Measurements from ENCODE around the gene MAP3K10.
"Not testable (repeated sequence)": the region's sequence is repeated elsewhere in the genome, so short reads cannot be mapped to it uniquely, and the experiment has no call there.

Gene MAP3K10

DNA sequence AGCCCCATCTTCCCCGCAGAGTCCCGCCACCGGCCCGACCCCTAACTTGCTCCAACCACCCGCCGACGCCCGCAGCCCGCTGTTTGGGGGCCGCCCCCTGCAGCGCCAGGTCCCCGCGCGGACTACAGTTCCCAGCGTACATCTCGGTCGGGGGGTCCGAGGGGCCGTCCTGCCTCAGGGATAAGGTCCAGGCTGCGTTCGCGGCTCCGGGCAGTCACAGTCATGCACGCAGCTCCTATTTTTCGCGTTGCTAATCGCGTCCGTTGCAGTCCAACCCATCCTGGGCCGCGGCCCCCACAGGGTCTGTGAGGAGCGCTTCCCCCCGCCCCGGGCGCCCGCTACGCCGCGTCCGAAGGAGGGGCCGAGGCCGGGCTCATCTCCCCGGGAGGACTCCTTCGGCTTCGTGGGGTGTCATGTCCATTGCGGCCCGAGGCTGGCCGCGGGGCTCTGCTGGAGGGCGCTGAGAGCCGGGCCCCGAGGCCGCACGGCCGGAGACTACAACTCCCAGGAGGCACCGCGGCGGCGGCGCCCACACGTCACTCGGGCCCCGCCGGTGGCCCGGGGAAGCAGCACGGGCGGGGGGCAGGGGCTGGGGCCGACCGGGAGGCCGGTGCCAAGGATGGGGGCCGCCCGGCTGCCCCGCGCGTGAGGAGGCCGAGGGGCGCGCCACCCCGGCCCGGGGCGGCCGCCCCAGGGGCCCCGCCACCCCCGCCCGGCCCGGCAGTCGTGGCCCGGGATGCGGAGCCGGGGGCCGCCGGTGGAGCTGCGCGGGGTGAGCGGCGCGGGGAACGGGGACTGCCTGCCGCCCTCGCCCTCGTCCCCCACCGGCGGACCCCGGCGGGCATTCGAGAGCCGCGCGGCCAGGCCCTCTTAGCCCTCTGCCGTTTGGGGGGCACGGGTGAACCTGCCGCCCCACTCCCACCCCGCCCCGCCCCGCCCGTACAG lies at the start of gene MAP3K10:
TSS of gene MAP3K10 (plus strand) at position 536 of the 945 bp plus-strand sequence. CDS start 606 bp downstream, outside the sequence.
- DNase-seq (ENCODE audit: low read depth in 2 of 3, low spot score in 2 of 3): peak; percentile 59 to 65 (median 60)

- DNase-seq (ENCODE audit: low read depth in 2 of 3, low spot score in 2 of 3): no peak
Observed at GRCh38 chr19:40141551-40141950, 49.7 kb upstream of the MAP3K10 start.

- no peak for DNase-seq (ENCODE audit: low read depth in 2 of 3, low spot score in 2 of 3)
Observed at GRCh38 chr19:40143612-40144011, 47.6 kb upstream of the MAP3K10 start.

- no peak for DNase-seq (ENCODE audit: low read depth in 2 of 3, low spot score in 2 of 3)
Observed at GRCh38 chr19:40144151-40144550, 47.1 kb upstream of the MAP3K10 start.

DNA sequence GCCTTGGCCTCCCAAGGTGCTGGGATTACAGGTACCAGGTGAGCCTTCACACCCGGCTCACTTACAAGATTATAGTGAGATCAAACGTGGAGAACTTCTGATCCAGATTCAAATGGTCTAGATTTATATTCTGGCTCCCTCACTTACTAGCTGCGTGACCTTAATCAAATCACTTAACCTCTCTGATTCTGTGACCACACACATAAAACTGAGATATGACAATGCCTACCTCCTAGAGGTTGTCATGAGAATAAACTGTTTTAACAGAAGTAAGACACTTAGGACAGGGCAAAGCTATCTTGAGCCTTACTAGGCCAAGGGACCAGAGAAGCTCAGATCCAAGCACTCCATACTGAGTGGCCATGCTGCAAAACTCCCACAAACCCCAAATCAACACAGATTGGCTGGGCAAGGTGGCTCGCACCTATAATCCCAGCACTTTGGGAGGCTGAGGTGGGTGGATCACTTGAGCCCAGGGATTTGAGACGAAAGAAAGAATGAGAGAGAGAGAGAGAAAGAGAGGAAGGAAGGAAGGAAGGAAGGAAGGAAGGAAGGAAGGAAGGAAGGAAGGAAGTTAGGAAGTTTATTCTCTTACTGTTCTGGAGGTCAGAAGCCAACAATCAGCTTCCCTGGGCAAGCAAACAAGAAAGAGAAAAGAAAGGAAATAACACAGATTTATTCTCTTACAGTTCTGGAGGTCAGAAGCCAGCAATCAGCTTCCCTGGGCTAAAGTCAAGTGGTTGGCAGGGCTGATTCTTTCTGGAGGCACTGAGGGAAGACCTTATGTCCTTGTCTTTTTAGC lies 46.1 kb upstream of the MAP3K10 start:
- DNase-seq (ENCODE audit: low read depth in 2 of 3, low spot score in 2 of 3): no peak

GRCh38 chr19:40145749-40146029 lies 45.5 kb upstream of the MAP3K10 start:
- DNase-seq (ENCODE audit: low read depth in 2 of 3, low spot score in 2 of 3): not testable (repeated sequence)

DNA sequence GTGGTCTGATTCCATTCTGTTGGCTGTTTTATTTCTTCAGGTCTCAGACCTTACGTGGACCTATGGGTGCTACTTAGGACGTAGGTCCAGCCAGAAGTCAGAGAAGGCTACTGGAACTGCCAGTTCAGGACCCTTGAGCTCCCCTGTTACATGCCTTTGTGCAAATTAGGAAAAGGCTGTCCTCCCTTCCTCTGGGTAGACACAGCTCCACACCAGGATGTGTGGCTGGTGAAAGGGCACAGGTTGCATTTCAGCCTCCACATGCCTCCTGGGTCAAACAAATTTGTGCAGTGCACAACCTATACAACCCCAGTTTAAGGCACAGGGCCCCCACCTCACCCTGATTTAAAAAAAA lies 43.9 kb upstream of the MAP3K10 start:
- no peak for DNase-seq (ENCODE audit: low read depth in 2 of 3, low spot score in 2 of 3)

GRCh38 chr19:40147693-40148347 lies 43.4 kb upstream of the MAP3K10 start:
- DNase-seq (ENCODE audit: low read depth in 2 of 3, low spot score in 2 of 3): no peak

- no peak for DNase-seq (ENCODE audit: low read depth in 2 of 3, low spot score in 2 of 3)
Observed at GRCh38 chr19:40149501-40149900, 41.7 kb upstream of the MAP3K10 start.

GRCh38 chr19:40150170-40150569 lies 41.1 kb upstream of the MAP3K10 start:
- DNase-seq (ENCODE audit: low read depth in 2 of 3, low spot score in 2 of 3): no peak

GRCh38 chr19:40154121-40154680 lies 37.0 kb upstream of the MAP3K10 start:
- DNase-seq (ENCODE audit: low read depth in 2 of 3, low spot score in 2 of 3): no peak

DNA sequence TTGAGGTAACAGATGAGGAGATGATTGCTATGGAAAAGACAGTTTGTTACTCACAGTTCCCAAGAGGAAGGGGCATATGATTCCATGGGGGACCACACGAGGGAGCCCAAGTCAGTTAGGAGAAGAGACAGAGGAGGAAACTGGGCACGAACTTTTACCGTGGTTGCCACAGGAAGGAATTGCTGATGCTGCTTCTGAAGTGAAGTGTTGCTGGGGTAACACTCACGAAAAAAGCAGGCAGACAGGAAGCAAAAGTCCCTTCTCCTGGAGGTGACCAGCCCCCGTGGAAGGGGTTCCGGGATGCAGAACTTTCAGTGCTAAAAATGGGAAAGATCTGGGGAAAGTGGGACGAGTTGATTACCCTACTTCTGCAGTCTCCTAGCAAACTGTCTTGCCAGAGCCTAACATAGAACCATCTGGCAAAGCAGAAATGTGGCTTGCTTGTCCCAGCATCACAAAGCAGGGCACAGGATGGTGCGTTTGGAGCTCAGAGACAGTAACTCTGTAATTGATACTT lies 35.4 kb upstream of the MAP3K10 start:
- no peak for DNase-seq (ENCODE audit: low read depth in 2 of 3, low spot score in 2 of 3)

DNA sequence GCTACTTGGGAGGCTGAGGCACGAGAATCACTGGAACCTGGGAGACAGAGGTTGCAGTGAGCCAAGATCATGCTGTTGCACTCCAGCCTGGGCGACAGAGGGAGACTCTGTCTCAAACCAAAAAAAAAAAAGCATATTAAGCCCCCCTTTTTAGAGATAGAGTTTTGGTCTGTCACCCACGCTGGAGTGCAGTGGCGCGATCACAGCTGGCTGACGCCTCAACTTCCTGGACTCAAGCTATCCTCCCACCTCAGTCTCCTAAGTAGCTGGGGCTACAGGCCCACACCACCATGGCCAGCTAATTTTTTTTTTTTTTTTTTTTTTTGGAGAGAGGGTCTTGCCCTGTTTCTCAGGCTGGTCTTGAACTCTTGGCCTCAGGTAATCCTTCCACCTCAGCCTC lies 34.2 kb upstream of the MAP3K10 start:
- DNase-seq (ENCODE audit: low read depth in 2 of 3, low spot score in 2 of 3): no peak

DNA sequence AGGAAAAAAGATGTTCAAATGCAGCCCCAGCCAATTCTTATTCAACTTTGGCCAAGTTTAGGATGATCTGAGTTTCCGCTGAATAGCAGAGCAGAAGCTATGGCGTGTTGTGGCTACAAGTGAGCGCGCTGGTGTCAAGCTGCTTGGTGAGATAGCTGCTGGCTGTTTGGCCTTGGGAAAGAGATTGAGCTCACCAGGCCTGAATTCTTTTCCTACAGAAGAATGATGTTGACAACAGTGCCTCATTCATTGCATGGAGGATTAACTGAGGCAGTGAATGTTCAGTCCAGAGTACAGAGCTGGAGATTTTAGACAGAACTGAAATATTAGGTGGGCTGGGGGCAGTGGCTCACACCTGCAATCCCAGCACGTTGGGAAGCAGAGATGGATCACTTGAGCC lies 31.5 kb upstream of the MAP3K10 start:
- no peak for DNase-seq (ENCODE audit: low read depth in 2 of 3, low spot score in 2 of 3)

DNA sequence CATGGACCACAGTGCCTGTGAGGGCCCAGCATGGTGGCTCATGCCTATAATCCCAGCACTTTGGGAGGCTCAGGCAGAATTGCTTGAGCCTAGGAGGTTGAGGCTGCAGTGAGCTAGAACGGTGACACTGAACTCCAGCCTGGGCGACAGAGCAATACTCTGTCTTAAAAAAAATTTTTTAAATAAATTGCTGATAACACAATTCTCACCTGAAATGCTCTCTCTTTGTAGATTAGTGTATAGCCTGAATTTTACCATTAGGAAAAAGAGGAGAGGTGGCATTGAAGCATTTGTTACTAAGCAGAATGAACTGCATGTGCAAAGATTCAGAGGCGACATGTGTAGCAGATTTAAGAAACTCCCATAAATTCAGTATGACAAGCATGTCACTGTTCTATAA lies 29.1 kb upstream of the MAP3K10 start:
- no peak for DNase-seq (ENCODE audit: low read depth in 2 of 3, low spot score in 2 of 3)

- no peak for DNase-seq (ENCODE audit: low read depth in 2 of 3, low spot score in 2 of 3)
Observed at GRCh38 chr19:40163541-40164129, 27.6 kb upstream of the MAP3K10 start.

DNA sequence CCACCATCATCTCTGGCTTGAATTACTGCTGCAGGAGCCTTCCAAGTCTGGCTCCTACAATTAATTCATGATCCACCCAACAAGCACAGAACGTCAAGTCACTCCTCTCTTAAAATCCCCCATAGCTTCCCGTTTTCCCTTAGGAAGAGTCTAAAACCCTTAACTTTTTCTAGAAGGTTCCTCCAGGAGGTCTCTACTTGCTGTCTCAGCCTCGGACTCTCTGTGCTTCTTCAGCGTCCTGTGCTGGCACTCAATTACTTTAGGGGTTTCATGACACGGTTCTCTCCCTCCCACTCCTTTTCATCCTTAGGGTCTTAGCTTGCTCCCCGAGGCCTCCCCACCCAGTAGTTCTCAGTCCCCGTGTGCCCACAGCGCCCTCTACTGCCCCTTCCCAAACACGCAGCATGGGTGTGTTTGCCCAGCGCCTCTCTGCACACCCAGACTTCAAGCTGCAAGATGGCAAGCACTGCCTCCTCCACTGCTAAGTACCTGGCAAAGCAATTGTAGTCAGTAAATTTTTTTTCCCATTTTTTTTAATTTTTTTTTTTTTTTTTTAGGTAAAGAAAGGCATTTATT lies 25.8 kb upstream of the MAP3K10 start:
- peak; percentile 31 to 39 (median 33) for DNase-seq (ENCODE audit: low read depth in 2 of 3, low spot score in 2 of 3)

GRCh38 chr19:40169482-40170302 lies 21.5 kb upstream of the MAP3K10 start:
- DNase-seq (ENCODE audit: low read depth in 2 of 3, low spot score in 2 of 3): not testable (repeated sequence)

- DNase-seq (ENCODE audit: low read depth in 2 of 3, low spot score in 2 of 3): not testable (repeated sequence)
Observed at GRCh38 chr19:40170303-40170989, 20.8 kb upstream of the MAP3K10 start.
